HCT116 (cell line): ENCODE results near the gene NCKAP5. TPM values are rescaled to one million over a fixed set of nuclear protein-coding genes. Genes with fewer than 3 reads are reported as not detected.

Experiments used
- ATAC-seq: fragments of 200-7000 bp; cut with Tn5 transposase; 2 replicates; pipeline ENCODE4 v1.9.1; 2020; ENCODE audit warnings: mild to moderate bottlenecking, moderate library complexity
- BruUV-seq: library from RNA; stranded (reverse); fragments of 400-500 nt; replicated peaks from 2 replicates; lab custom pipeline; 2021; lab: Mats Ljungman, UMichigan
- CTCF ChIA-PET: fragments of 300-600 bp; sonication (Branson Sonifier 250); formaldehyde crosslinking; loops from one replicate; lab custom pipeline; 2021; ENCODE audit warnings: antibody characterized with exemption; lab: Charles Lee
- POLR2A ChIA-PET: fragments of 300-600, 350-600 bp; sonication (Branson Sonifier 250); formaldehyde crosslinking; loops from one replicate; lab custom pipeline; 2021; ENCODE audit warnings: antibody characterized with exemption; lab: Charles Lee
- RAD21 ChIA-PET, 2 experiments: fragments of 300-600 bp; sonication (Branson Sonifier 250); formaldehyde crosslinking; loops; one replicate each; lab custom pipeline; 2023; ENCODE audit warnings: low total read pairs in 2 of 2; ENCODE audit not compliant: uncharacterized antibody in 2 of 2, unreplicated experiment in 2 of 2, low non-redundant PET in 1 of 2; lab: Charles Lee
- DNase-seq: peaks from one replicate; pipeline ENCODE4 v3.0.0-alpha.2; 2010; ENCODE audit warnings: low read depth, low spot score
- H2AFZ ChIP-seq: fragments of 200-600 bp; shearing (Covaris generic), sonication (generic); 2 replicates; pipeline ENCODE4 v1.6.1; 2017; ENCODE audit warnings: low read depth, mixed run types, mixed read lengths, antibody characterized with exemption, low read length; ENCODE audit not compliant: poor library complexity, severe bottlenecking
- H3K27ac ChIP-seq: 2 replicates; pipeline ENCODE4 v1.5.1; 2012; ENCODE audit warnings: low read depth, low read length
- H3K27me3 ChIP-seq: fragments of 200-600 bp; sonication (generic); 2 replicates; pipeline ENCODE4 v1.6.1; 2016; ENCODE audit warnings: mixed run types, low read length, mixed read lengths; ENCODE audit not compliant: insufficient read depth
- H3K36me3 ChIP-seq, 2 experiments: fragments of 200-500 bp in 1 of 2; fragments of 200-600 bp in 1 of 2; sonication (Bioruptor generic) in 1 of 2; sonication (generic) in 1 of 2; 2 replicates each; pipeline versions ENCODE4 v1.5.1 to v1.6.1; 2014 to 2016; ENCODE audit warnings: low read length in 2 of 2, inconsistent platforms in 1 of 2, mixed read lengths in 1 of 2, mixed run types in 1 of 2; ENCODE audit not compliant: insufficient read depth in 2 of 2, control insufficient read depth in 1 of 2
- H3K4me1 ChIP-seq, 2 experiments: fragments of 200-600 bp in 1 of 2; sonication (generic) in 1 of 2; 2 replicates each; pipeline versions ENCODE4 v1.5.1 to v1.6.1; 2012 to 2017; ENCODE audit warnings: low read length in 2 of 2, inconsistent platforms in 1 of 2, mild to moderate bottlenecking in 1 of 2, mixed read lengths in 1 of 2, mixed run types in 1 of 2, moderate library complexity in 1 of 2; ENCODE audit not compliant: insufficient read depth in 2 of 2, control insufficient read depth in 1 of 2
- H3K4me2 ChIP-seq: fragments of 200-600 bp; sonication (generic); 2 replicates; pipeline ENCODE4 v1.6.1; 2017; ENCODE audit warnings: mixed run types, low read length, mixed read lengths
- H3K4me3 ChIP-seq, 2 experiments: fragments of 200-600 bp in 1 of 2; sonication (generic) in 1 of 2; replicated peaks in 1 of 2; 2 replicates each; pipeline ENCODE4 v1.5.1; 2011 to 2016; ENCODE audit warnings: low read length in 2 of 2, control low read depth in 1 of 2, low read depth in 1 of 2, mild to moderate bottlenecking in 1 of 2, mixed read lengths in 1 of 2, mixed run types in 1 of 2
- H3K79me2 ChIP-seq: fragments of 200-600 bp; sonication (generic); 2 replicates; pipeline ENCODE4 v1.6.1; 2017; ENCODE audit warnings: mild to moderate bottlenecking, mixed run types, low read length, moderate library complexity, mixed read lengths; ENCODE audit not compliant: insufficient read depth
- H3K9ac ChIP-seq: fragments of 200-600 bp; sonication (generic); 2 replicates; pipeline ENCODE4 v1.6.1; 2016; ENCODE audit warnings: low read length, mixed read lengths
- H3K9me2 ChIP-seq: fragments of 200-600 bp; sonication (generic), shearing (Covaris generic); 2 replicates; pipeline ENCODE4 v1.6.1; 2017; ENCODE audit warnings: mixed run types, mild to moderate bottlenecking, moderate library complexity; ENCODE audit not compliant: insufficient read depth
- H3K9me3 ChIP-seq, 2 experiments: fragments of 200-500 bp in 1 of 2; fragments of 200-600 bp in 1 of 2; sonication (Bioruptor generic) in 1 of 2; sonication (generic) in 1 of 2; 2 replicates each; pipeline ENCODE4 v1.6.1; 2014 to 2017; ENCODE audit warnings: low read length in 2 of 2, mixed read lengths in 2 of 2, inconsistent platforms in 1 of 2, low read depth in 1 of 2, mild to moderate bottlenecking in 1 of 2, mixed run types in 1 of 2, moderate library complexity in 1 of 2; ENCODE audit not compliant: control insufficient read depth in 1 of 2, insufficient read depth in 1 of 2
- H4K20me1 ChIP-seq: fragments of 200-600 bp; sonication (generic), shearing (Covaris generic); 2 replicates; pipeline ENCODE4 v1.6.1; 2017; ENCODE audit warnings: mixed run types, mild to moderate bottlenecking, moderate library complexity; ENCODE audit not compliant: insufficient read depth
- ATF3 ChIP-seq: IDR thresholded peaks from 2 replicates; pipeline ENCODE4 v1.6.1; 2012
- CBX3 ChIP-seq: IDR thresholded peaks from 2 replicates; pipeline ENCODE4 v1.6.1; 2012; ENCODE audit warnings: low read depth
- CEBPB ChIP-seq: IDR thresholded peaks from 2 replicates; pipeline ENCODE4 v1.6.1; 2012; ENCODE audit warnings: low read depth
- CTCF ChIP-seq, 3 experiments: fragments of 200-600 bp in 1 of 3; sonication (generic) in 1 of 3; IDR thresholded peaks in 2 of 3; conservative IDR thresholded peaks in 1 of 3; 2 replicates each; pipeline ENCODE4 v1.5.1; 2012 to 2017; ENCODE audit warnings: low read depth in 2 of 3, low read length in 2 of 3, antibody characterized with exemption in 1 of 3, borderline replicate concordance in 1 of 3, control low read depth in 1 of 3, mild to moderate bottlenecking in 1 of 3, mixed read lengths in 1 of 3, mixed run types in 1 of 3, moderate library complexity in 1 of 3; ENCODE audit not compliant: insufficient read depth in 1 of 3
- EGR1 ChIP-seq: IDR thresholded peaks from 2 replicates; pipeline ENCODE4 v1.6.1; 2012; ENCODE audit warnings: low read depth
- ELF1 ChIP-seq: IDR thresholded peaks from 2 replicates; pipeline ENCODE4 v1.6.1; 2012; ENCODE audit warnings: low read depth, borderline replicate concordance
- EZH2phosphoT487 ChIP-seq: fragments of 200-600 bp; IDR thresholded peaks from 2 replicates; pipeline ENCODE4 v1.6.1; 2018; ENCODE audit warnings: antibody characterized with exemption, borderline replicate concordance
- JUND ChIP-seq: IDR thresholded peaks from 2 replicates; pipeline ENCODE4 v1.6.1; 2012
- POLR2A ChIP-seq: IDR thresholded peaks from 2 replicates; pipeline ENCODE4 v1.7.0; 2011; ENCODE audit warnings: borderline replicate concordance; ENCODE audit not compliant: insufficient read depth, insufficient read length; ENCODE audit errors: extremely low read depth
- RAD21 ChIP-seq: IDR thresholded peaks from 2 replicates; pipeline ENCODE4 v1.6.1; 2012; ENCODE audit warnings: low read depth, mild to moderate bottlenecking
- REST ChIP-seq: IDR thresholded peaks from 2 replicates; pipeline ENCODE4 v1.6.1; 2012; ENCODE audit warnings: low read depth
- SIN3A ChIP-seq: IDR thresholded peaks from 2 replicates; pipeline ENCODE4 v1.6.1; 2012; ENCODE audit warnings: low read depth
- SP1 ChIP-seq: IDR thresholded peaks from 2 replicates; pipeline ENCODE4 v1.6.1; 2012; ENCODE audit warnings: low read depth
- SRF ChIP-seq: IDR thresholded peaks from 2 replicates; pipeline ENCODE4 v1.6.1; 2012; ENCODE audit warnings: low read depth
- TCF7L2 ChIP-seq: IDR thresholded peaks from 2 replicates; pipeline ENCODE4 v1.7.0; 2011; ENCODE audit warnings: borderline replicate concordance, inconsistent platforms; ENCODE audit not compliant: insufficient read depth, insufficient read length; ENCODE audit errors: extremely low read depth
- YY1 ChIP-seq: IDR thresholded peaks from 2 replicates; pipeline ENCODE4 v1.6.1; 2011; ENCODE audit warnings: low read length, low read depth, moderate library complexity, mild to moderate bottlenecking; ENCODE audit not compliant: insufficient replicate concordance; ENCODE audit errors: extremely low read depth
- intact Hi-C: fragments of 100-400 bp; cut with micrococcal nuclease; formaldehyde crosslinking; loops from 2 replicates; pipeline ENCODE4 v1.10.0; 2022
- total RNA-seq: library from RNA; stranded (reverse); gene quantifications from one replicate; pipeline ENCODE4 v1.2.1, GENCODE V29; 2021; ENCODE audit not compliant: unreplicated experiment

Gene NCKAP5
- total RNA-seq, 1 experiment from 2014 or later: 0.30 TPM

- Histone ChIP-seq H4K20me1 (no peaks in the 10 kb centered on the region), H3K79me2 (no peaks in the 10 kb centered on the region), H3K9me2 (no peaks in the 10 kb centered on the region), H3K27me3 (no peaks in the 10 kb centered on the region), H3K9me3 (no peaks in the 10 kb centered on the region), H3K27ac (no peak overlapping the region), H3K4me3 (no peak overlapping the region), H2AFZ (no peak overlapping the region), H3K4me2 (no peak overlapping the region), H3K36me3 (no peaks in the 10 kb centered on the region), H3K4me1 (no peaks in the 10 kb centered on the region), H3K9ac (no peak overlapping the region)
- ChIA-PET RAD21 (no interaction called here), POLR2A (no interaction called here), CTCF (no interaction called here)
- DNase-seq: no peak
- intact Hi-C loops: no loop called here
- no TSS peak for BruUV-seq
- ATAC-seq: no peak
- TF ChIP-seq SRF (no peak), POLR2A (no peak), YY1 (no peak), CBX3 (no peak)
Measured at GRCh38 chr2:133107058-133107815, 461.0 kb downstream of the NCKAP5 start.

DNA sequence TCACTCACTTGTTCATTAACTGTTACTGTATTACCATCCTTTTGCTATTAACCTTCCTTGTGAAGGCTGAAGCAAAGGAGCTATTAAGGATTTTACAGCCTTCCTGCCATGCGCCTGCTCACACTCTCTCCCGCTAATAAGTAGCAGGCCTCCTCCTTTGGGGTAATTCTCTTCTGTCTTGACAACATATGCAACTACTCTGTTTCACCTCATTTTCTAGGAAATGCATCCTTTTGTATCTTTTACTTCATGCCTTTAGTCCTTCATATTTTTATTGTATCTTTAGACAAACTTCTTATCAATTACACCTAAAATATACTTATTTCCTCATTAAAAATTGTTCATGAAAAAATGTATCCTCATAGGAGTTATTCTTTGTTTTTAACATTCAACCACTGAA, 463.4 kb downstream of the NCKAP5 start:
- BruUV-seq: no TSS peak
- Histone ChIP-seq H2AFZ (no peak overlapping the region), H3K27ac (no peak overlapping the region), H3K4me3 (no peak overlapping the region), H3K9me3 (no peaks in the 10 kb centered on the region), H3K27me3 (no peaks in the 10 kb centered on the region), H3K4me2 (no peak overlapping the region), H4K20me1 (no peaks in the 10 kb centered on the region), H3K79me2 (no peaks in the 10 kb centered on the region), H3K4me1 (no peaks in the 10 kb centered on the region), H3K9ac (no peak overlapping the region), H3K9me2 (no peaks in the 10 kb centered on the region), H3K36me3 (no peaks in the 10 kb centered on the region)
- ChIA-PET RAD21 (no interaction called here), CTCF (no interaction called here), POLR2A (no interaction called here)
- DNase-seq: no peak
- ATAC-seq: no peak
- intact Hi-C loops: no loop called here
- TF ChIP-seq SRF (no peak), SIN3A (no peak), CTCF (IDR thresholded peaks at IDR 0.05 in 2 of 3, conservative IDR thresholded peaks at IDR 0.05 in 1 of 3; ENCODE audit: borderline replicate concordance in 1 of 3, insufficient read depth in 1 of 3, low read depth in 2 of 3, low read length in 2 of 3) (no peak), REST (no peak), EZH2phosphoT487 (no peak), ATF3 (no peak), ELF1 (no peak), CEBPB (no peak), RAD21 (no peak), TCF7L2 (no peak), YY1 (no peak), JUND (no peak), SP1 (no peak), EGR1 (no peak)
